GM12891 (cell line): ENCODE results near the gene BANK1.

Experiments
- DNase-seq: peaks from one replicate; pipeline ENCODE4 v3.0.0; 2011; ENCODE audit warnings: low spot score; ENCODE audit not compliant: insufficient read length
- FAIRE-seq: peaks from 2 replicates; lab custom pipeline; 2011; peaks lifted over from hg19 to GRCh38; lab: Jason Lieb, UNC
- PAX5 ChIP-seq: IDR thresholded peaks from 2 replicates; pipeline ENCODE4 v1.6.1; 2011; ENCODE audit warnings: low read length, moderate library complexity, mild to moderate bottlenecking; ENCODE audit not compliant: insufficient read depth, severe bottlenecking
- POLR2A ChIP-seq: IDR thresholded peaks from 2 replicates; pipeline ENCODE4 v1.6.1; 2011; ENCODE audit warnings: low read depth, low read length, control low read depth
- POLR2AphosphoS5 ChIP-seq: IDR thresholded peaks from 2 replicates; pipeline ENCODE4 v1.6.1; 2011; ENCODE audit warnings: low read depth, low read length, control low read depth
- POU2F2 ChIP-seq: IDR thresholded peaks from 2 replicates; pipeline ENCODE4 v1.6.1; 2011; ENCODE audit warnings: low read depth, mild to moderate bottlenecking, control low read depth, low read length, moderate library complexity
- SPI1 ChIP-seq: IDR thresholded peaks from 2 replicates; pipeline ENCODE4 v1.6.1; 2011; ENCODE audit warnings: low read depth, low read length, control low read depth
- TAF1 ChIP-seq: IDR thresholded peaks from 2 replicates; pipeline ENCODE4 v1.6.1; 2011; ENCODE audit warnings: low read depth, low read length, control low read depth

BANK1 gene

GRCh38 chr4:101846550-101846949, 56.0 kb downstream of the BANK1 start:
- TF ChIP-seq SPI1 (peak; percentile 44), PAX5 (no peak), TAF1 (no peak), POU2F2 (no peak)
- FAIRE-seq = no peak
- no peak for DNase-seq

- no peak for DNase-seq
- FAIRE-seq = no peak
- TF ChIP-seq POLR2A (no peak), SPI1 (no peak), PAX5 (no peak), POLR2AphosphoS5 (no peak), POU2F2 (no peak), TAF1 (no peak)
Measured at GRCh38 chr4:101850698-101851097, 60.2 kb downstream of the BANK1 start.

- DNase-seq = no peak
- FAIRE-seq = no peak
- TF ChIP-seq TAF1 = no peak
- no peak for TF ChIP-seq POLR2A
- no peak for TF ChIP-seq PAX5
- no peak for TF ChIP-seq POLR2AphosphoS5
- TF ChIP-seq POU2F2 = no peak
- no peak for TF ChIP-seq SPI1
Measured at GRCh38 chr4:101851672-101852071, 61.1 kb downstream of the BANK1 start.

- TF ChIP-seq SPI1 (peak; percentile 25; the same call in 1 of the 2 replicates), TAF1 (no peak), POU2F2 (no peak), POLR2AphosphoS5 (no peak), POLR2A (no peak), PAX5 (no peak)
- FAIRE-seq (peak; percentile 68), DNase-seq (no peak)
Measured at GRCh38 chr4:101853028-101853427, 62.5 kb downstream of the BANK1 start.

- peak; percentile 31 for FAIRE-seq
- no peak for DNase-seq
- TF ChIP-seq POU2F2 (no peak), POLR2AphosphoS5 (no peak), TAF1 (no peak), PAX5 (no peak), SPI1 (no peak), POLR2A (no peak)
Measured at GRCh38 chr4:101853691-101854090, 63.2 kb downstream of the BANK1 start.

- TF ChIP-seq PAX5 (no peak), POLR2A (no peak), SPI1 (no peak), POLR2AphosphoS5 (no peak), POU2F2 (no peak), TAF1 (no peak)
- DNase-seq (no peak), FAIRE-seq (no peak)
Measured at GRCh38 chr4:101855239-101855638, 64.7 kb downstream of the BANK1 start.

GRCh38 chr4:101856149-101856548, 65.6 kb downstream of the BANK1 start:
- FAIRE-seq = no peak
- no peak for TF ChIP-seq POLR2AphosphoS5
- DNase-seq = no peak

GRCh38 chr4:101857176-101857575, 66.6 kb downstream of the BANK1 start:
- DNase-seq = no peak
- no peak for FAIRE-seq
- TF ChIP-seq TAF1 = no peak
- no peak for TF ChIP-seq POLR2AphosphoS5
- no peak for TF ChIP-seq POU2F2
- TF ChIP-seq POLR2A = no peak
- no peak for TF ChIP-seq PAX5
- no peak for TF ChIP-seq SPI1

GRCh38 chr4:101858641-101859040, 68.1 kb downstream of the BANK1 start:
- no peak for TF ChIP-seq SPI1
- FAIRE-seq (no peak), DNase-seq (no peak)

GRCh38 chr4:101862595-101862994, 72.1 kb downstream of the BANK1 start:
- DNase-seq (no peak), FAIRE-seq (no peak)
- no peak for TF ChIP-seq POU2F2
- TF ChIP-seq SPI1 = peak; percentile 61; the same call in 1 of the 2 replicates

GRCh38 chr4:101864660-101865059, 74.1 kb downstream of the BANK1 start:
- FAIRE-seq (no peak), DNase-seq (no peak)
- TF ChIP-seq POU2F2 = no peak
- TF ChIP-seq POLR2A = no peak
- no peak for TF ChIP-seq POLR2AphosphoS5
- no peak for TF ChIP-seq SPI1
- no peak for TF ChIP-seq TAF1
- TF ChIP-seq PAX5 = no peak
